ENCODE measurements around the gene FBXL15. TPM values are rescaled to one million over a fixed set of nuclear protein-coding genes. Genes with fewer than 3 reads are reported as not detected.
A peak's percentile ranks its signal among the peaks of the same experiment; 100 is the strongest.

FBXL15 gene
- total and polyA plus RNA-seq, 2 experiments from 2014 or later, result 18.5 to 36.1 TPM

DNA sequence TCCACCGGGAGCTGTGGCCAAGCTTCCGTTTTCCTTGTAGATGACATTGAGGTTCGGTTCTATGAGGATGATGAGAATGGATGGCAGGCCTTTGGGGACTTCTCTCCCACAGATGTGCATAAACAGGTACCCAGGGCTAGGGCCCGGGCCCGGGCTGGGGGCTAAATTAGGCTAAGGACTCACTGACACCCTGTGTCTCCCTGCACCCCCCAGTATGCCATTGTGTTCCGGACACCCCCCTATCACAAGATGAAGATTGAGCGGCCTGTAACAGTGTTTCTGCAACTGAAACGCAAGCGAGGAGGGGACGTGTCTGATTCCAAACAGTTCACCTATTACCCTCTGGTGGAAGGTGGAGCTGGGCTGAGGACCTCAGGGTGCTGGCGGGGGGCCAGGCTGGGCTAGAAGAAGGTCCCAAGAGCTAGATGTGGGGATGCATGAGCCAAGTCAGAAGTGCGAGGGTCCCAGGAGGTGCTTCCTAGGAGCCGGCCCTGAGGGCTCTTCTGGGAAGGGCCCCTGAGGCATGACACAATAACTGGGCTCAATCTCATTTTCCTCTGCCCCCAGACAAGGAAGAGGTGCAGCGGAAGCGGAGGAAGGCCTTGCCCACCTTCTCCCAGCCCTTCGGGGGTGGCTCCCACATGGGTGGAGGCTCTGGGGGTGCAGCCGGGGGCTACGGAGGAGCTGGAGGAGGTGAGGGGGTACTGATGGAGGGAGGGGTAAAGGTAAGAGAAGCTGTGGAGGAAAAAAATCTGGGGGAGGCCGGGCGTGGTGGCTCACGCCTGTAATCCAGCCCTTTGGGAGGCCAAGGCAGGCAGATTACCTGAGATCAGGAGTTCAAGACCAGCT lies 22.2 kb upstream of the FBXL15 start:
- Histone ChIP-seq H3K4me1 (ENCODE audit: insufficient read depth) (peaks cover 11% of the 10 kb centered on the region), H2AFZ (no peak overlapping the region), H3F3A (replicated peaks; ENCODE audit: low read depth) (0 out of 2 replicates have a peak, but pooled peaks cover 11% of the 10 kb centered on the region), H4K20me1 (replicated peaks; ENCODE audit: insufficient read depth) (no peaks in the 10 kb centered on the region; the same call in 1 of the 2 replicates), H3K4me3 (peak overlapping the region; percentile 74; the same call in 1 of the 2 replicates), H3K36me3 (ENCODE audit: insufficient read depth) (no peaks in the 10 kb centered on the region), H3K9me2 (ENCODE audit: insufficient read depth) (no peaks in the 10 kb centered on the region), H3K79me2 (replicated peaks; ENCODE audit: insufficient read depth) (no peaks in the 10 kb centered on the region), H3K27ac (ENCODE audit: low read depth) (no peak overlapping the region), H3K4me2 (peak overlapping the region; percentile 88), H3K27me3 (ENCODE audit: insufficient read depth) (peaks cover 21% of the 10 kb centered on the region)
- Mint-ChIP-seq H3K27me3 (ENCODE audit: insufficient read depth, low read depth, poor library complexity) (peaks cover 34% of the 10 kb centered on the region), H3K4me1 (peaks cover 16% of the 10 kb centered on the region; the same call in 2 of the 3 replicates), H3K27ac (no peak overlapping the region), H3K4me3 (peak overlapping the region; percentile 56), H3K9me3 (no peaks in the 10 kb centered on the region), H3K36me3 (ENCODE audit: low read depth) (no peaks in the 10 kb centered on the region; the same call in 2 of the 3 replicates)
- DNase-seq (ENCODE audit: low spot score), result no peak
- ATAC-seq, result no peak
- TF ChIP-seq, protein P1, sequence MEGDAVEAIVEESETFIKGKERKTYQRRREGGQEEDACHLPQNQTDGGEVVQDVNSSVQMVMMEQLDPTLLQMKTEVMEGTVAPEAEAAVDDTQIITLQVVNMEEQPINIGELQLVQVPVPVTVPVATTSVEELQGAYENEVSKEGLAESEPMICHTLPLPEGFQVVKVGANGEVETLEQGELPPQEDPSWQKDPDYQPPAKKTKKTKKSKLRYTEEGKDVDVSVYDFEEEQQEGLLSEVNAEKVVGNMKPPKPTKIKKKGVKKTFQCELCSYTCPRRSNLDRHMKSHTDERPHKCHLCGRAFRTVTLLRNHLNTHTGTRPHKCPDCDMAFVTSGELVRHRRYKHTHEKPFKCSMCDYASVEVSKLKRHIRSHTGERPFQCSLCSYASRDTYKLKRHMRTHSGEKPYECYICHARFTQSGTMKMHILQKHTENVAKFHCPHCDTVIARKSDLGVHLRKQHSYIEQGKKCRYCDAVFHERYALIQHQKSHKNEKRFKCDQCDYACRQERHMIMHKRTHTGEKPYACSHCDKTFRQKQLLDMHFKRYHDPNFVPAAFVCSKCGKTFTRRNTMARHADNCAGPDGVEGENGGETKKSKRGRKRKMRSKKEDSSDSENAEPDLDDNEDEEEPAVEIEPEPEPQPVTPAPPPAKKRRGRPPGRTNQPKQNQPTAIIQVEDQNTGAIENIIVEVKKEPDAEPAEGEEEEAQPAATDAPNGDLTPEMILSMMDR (conservative IDR thresholded peaks at IDR 0.05; ENCODE audit: low read depth in 2 of 2), result no peak
- TF ChIP-seq, protein P2, sequence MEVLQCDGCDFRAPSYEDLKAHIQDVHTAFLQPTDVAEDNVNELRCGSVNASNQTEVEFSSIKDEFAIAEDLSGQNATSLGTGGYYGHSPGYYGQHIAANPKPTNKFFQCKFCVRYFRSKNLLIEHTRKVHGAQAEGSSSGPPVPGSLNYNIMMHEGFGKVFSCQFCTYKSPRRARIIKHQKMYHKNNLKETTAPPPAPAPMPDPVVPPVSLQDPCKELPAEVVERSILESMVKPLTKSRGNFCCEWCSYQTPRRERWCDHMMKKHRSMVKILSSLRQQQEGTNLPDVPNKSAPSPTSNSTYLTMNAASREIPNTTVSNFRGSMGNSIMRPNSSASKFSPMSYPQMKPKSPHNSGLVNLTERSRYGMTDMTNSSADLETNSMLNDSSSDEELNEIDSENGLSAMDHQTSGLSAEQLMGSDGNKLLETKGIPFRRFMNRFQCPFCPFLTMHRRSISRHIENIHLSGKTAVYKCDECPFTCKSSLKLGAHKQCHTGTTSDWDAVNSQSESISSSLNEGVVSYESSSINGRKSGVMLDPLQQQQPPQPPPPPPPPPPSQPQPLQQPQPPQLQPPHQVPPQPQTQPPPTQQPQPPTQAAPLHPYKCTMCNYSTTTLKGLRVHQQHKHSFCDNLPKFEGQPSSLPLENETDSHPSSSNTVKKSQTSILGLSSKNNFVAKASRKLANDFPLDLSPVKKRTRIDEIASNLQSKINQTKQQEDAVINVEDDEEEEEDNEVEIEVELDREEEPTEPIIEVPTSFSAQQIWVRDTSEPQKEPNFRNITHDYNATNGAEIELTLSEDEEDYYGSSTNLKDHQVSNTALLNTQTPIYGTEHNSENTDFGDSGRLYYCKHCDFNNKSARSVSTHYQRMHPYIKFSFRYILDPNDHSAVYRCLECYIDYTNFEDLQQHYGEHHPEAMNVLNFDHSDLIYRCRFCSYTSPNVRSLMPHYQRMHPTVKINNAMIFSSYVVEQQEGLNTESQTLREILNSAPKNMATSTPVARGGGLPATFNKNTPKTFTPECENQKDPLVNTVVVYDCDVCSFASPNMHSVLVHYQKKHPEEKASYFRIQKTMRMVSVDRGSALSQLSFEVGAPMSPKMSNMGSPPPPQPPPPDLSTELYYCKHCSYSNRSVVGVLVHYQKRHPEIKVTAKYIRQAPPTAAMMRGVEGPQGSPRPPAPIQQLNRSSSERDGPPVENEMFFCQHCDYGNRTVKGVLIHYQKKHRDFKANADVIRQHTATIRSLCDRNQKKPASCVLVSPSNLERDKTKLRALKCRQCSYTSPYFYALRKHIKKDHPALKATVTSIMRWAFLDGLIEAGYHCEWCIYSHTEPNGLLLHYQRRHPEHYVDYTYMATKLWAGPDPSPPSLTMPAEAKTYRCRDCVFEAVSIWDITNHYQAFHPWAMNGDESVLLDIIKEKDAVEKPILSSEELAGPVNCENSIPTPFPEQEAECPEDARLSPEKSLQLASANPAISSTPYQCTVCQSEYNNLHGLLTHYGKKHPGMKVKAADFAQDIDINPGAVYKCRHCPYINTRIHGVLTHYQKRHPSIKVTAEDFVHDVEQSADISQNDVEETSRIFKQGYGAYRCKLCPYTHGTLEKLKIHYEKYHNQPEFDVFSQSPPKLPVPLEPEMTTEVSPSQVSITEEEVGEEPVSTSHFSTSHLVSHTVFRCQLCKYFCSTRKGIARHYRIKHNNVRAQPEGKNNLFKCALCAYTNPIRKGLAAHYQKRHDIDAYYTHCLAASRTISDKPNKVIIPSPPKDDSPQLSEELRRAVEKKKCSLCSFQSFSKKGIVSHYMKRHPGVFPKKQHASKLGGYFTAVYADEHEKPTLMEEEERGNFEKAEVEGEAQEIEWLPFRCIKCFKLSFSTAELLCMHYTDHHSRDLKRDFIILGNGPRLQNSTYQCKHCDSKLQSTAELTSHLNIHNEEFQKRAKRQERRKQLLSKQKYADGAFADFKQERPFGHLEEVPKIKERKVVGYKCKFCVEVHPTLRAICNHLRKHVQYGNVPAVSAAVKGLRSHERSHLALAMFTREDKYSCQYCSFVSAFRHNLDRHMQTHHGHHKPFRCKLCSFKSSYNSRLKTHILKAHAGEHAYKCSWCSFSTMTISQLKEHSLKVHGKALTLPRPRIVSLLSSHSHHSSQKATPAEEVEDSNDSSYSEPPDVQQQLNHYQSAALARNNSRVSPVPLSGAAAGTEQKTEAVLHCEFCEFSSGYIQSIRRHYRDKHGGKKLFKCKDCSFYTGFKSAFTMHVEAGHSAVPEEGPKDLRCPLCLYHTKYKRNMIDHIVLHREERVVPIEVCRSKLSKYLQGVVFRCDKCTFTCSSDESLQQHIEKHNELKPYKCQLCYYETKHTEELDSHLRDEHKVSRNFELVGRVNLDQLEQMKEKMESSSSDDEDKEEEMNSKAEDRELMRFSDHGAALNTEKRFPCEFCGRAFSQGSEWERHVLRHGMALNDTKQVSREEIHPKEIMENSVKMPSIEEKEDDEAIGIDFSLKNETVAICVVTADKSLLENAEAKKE (CRISPR knock-in tag; IDR thresholded peaks at IDR 0.05), result no peak
